SK-N-MC (cell line): Measurements from ENCODE around the gene ST6GALNAC5.

ENCODE experiments used
- DNase-seq: peaks from one replicate; pipeline ENCODE4 v3.0.0-alpha.2; 2011; ENCODE audit warnings: low read depth, low spot score
- H3K27ac ChIP-seq: fragments of 200-600 bp; sonication (generic); 2 replicates; pipeline ENCODE4 v1.5.1; 2016; ENCODE audit warnings: mixed run types
- H3K36me3 ChIP-seq: fragments of 200-600 bp; sonication (generic); 2 replicates; pipeline ENCODE4 v1.6.1; 2017; ENCODE audit warnings: antibody characterized with exemption, low read length, mixed read lengths; ENCODE audit not compliant: insufficient read depth
- H3K4me3 ChIP-seq: fragments of 200-600 bp; sonication (generic); 2 replicates; pipeline ENCODE4 v1.5.1; 2016
- H3K9ac ChIP-seq: fragments of 200-600 bp; sonication (generic); 2 replicates; pipeline ENCODE4 v1.8.0; 2017; ENCODE audit warnings: mixed run types, mixed read lengths; ENCODE audit not compliant: insufficient read length
- H3K9me3 ChIP-seq: fragments of 200-600 bp; sonication (generic); 2 replicates; pipeline ENCODE4 v1.6.1; 2017; ENCODE audit warnings: low read depth, mild to moderate bottlenecking, antibody characterized with exemption, low read length, moderate library complexity, mixed read lengths
- EZH2 ChIP-seq: fragments of 200-600 bp; sonication (generic); IDR thresholded peaks from one replicate; pipeline ENCODE4 v1.6.1; 2017; ENCODE audit warnings: antibody characterized with exemption
- FOXP2 ChIP-seq: optimal IDR thresholded peaks from 2 replicates; pipeline ENCODE3; 2011; ENCODE audit warnings: mild to moderate bottlenecking, moderate library complexity; ENCODE audit not compliant: insufficient read depth; ENCODE audit errors: extremely low read length, control extremely low read depth
- POLR2AphosphoS5 ChIP-seq: IDR thresholded peaks from 2 replicates; pipeline ENCODE4 v1.6.1; 2012; ENCODE audit warnings: mild to moderate bottlenecking, low read depth, low read length, borderline replicate concordance

ST6GALNAC5 gene

DNA sequence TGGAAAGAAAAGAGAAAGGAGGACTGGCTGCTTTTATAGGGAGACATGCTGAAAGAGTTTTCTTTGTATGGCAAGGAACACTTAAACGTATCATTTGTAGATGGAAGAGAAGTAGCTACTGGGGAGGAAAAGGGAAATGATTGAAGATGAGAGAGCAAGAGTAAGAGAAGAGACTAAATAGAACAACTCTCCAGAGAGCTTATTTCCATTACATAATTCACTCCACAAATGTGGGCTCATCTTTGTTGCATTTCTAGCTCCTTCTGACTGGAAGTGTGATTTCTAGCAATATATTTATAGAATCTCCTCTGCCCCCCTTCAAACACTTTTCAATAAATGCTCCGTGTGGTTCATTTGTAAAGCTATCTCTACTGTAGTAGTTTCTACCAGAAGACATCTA is 71.0 kb downstream of the ST6GALNAC5 start:
- Histone ChIP-seq H3K9ac (no peak overlapping the region), H3K36me3 (no peaks in the 10 kb centered on the region), H3K9me3 (no peaks in the 10 kb centered on the region), H3K4me3 (no peak overlapping the region), H3K27ac (no peak overlapping the region)
- TF ChIP-seq FOXP2, result no peak
- TF ChIP-seq POLR2AphosphoS5, result no peak
- TF ChIP-seq EZH2, result no peak
- DNase-seq, result no peak

DNA sequence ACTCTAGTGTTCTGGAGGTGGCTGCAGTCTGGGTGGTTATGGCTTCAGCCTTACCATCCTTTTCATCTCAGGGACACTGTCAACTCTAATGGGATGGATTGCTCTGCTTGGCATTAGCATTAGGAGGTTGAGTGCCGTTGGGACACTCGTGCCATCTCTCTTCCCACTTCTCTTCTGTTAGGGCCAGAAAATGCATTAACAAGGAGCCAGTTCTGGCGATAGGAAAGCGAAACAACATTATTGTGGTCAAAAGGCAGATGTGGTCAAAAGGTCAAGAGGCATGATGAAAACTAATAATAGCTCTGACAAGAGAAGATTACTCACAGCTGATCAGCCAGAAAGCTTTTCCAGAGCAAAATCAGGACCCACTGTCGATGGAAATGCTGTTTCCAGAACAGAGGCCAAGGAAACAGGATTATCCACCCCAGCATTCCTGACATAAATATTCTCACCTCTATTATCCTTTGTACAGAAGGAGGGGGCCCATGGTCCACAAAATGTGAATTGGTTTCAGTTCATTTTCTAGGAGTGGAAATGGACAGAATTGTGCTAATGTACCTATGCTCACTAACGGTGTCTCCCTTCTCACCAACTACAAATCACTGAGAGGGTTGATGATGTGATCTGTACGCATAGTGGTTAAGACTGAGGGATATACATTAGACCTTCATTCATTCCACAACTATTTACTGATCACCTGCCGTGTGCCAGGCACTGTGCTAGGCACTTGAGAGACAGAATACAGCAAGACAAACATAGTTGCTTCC is 72.0 kb downstream of the ST6GALNAC5 start:
- no peak overlapping the region for H3K4me3 ChIP-seq
- no peak for DNase-seq

DNA sequence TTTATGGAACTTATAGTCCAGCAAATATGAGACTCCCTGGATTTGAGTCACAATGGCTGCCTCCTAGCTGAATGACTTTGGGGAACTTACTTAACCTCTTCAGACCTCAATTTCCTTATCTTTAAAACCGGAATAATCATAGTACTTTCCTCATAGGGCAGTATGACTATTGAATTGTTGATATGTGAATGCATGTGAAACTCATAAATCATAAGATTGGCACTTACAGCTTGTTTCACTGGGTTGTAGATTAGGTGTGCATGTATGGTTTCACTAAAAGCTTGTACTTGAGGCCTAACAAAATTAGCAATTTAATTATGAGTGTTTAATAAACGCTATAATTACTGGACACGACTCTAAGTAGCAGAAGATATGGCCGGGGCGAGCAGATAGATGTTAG is 72.5 kb downstream of the ST6GALNAC5 start:
- no peak overlapping the region for H3K9ac ChIP-seq
- H3K27ac ChIP-seq, result no peak overlapping the region
- no peaks in the 10 kb centered on the region for H3K36me3 ChIP-seq
- DNase-seq, result no peak
- no peak overlapping the region for H3K4me3 ChIP-seq
- no peak for TF ChIP-seq POLR2AphosphoS5
- TF ChIP-seq FOXP2, result no peak
- no peak for TF ChIP-seq EZH2
- H3K9me3 ChIP-seq, result no peaks in the 10 kb centered on the region

More for the DNA sequence above, 72.0 kb downstream of the ST6GALNAC5 start:
- no peak for TF ChIP-seq POLR2AphosphoS5
- no peak for TF ChIP-seq EZH2
- no peak for TF ChIP-seq FOXP2
- Histone ChIP-seq H3K27ac (no peak overlapping the region), H3K36me3 (no peaks in the 10 kb centered on the region), H3K9ac (no peak overlapping the region), H3K9me3 (no peaks in the 10 kb centered on the region)

DNA sequence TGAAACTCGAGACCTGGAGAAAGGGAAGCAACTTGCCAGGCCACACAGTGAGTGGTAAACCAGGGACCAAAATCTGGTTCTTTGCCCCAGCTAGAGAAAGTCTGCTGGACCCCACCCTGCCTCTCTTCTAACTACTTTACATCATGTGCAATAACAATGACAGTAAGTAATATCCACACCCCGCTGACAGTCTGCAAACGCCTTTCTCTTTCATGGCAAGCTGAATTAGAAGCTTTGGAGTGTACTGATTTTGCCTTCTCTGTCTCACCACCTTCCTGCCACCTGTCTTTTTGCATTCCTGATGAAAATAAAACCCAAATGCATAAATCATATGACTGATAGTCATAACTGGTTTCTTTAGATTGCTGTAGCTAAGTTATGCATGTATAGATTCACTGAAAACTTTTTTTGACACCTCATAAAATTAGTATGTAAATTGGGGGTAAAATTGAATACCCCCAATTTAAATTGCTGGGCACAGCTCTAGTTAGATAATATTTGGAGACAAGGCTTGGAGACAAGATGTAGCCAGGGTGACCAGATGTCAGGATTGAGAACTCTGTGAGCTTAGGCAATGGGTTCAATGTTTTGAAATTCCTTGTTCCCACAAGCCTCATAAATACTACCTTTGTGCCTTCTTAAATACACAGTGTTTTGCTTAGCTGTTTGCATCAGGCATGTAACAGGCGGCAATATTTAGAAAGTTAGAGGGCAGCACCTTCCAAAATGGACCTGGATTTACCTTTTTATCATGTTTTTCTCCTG is 73.5 kb downstream of the ST6GALNAC5 start:
- H3K9ac ChIP-seq, result no peak overlapping the region
- H3K9me3 ChIP-seq, result no peaks in the 10 kb centered on the region
- no peaks in the 10 kb centered on the region for H3K36me3 ChIP-seq
- TF ChIP-seq POLR2AphosphoS5, result no peak
- no peak for TF ChIP-seq EZH2
- TF ChIP-seq FOXP2, result no peak
- H3K27ac ChIP-seq, result no peak overlapping the region
- DNase-seq, result no peak
- no peak overlapping the region for H3K4me3 ChIP-seq

DNA sequence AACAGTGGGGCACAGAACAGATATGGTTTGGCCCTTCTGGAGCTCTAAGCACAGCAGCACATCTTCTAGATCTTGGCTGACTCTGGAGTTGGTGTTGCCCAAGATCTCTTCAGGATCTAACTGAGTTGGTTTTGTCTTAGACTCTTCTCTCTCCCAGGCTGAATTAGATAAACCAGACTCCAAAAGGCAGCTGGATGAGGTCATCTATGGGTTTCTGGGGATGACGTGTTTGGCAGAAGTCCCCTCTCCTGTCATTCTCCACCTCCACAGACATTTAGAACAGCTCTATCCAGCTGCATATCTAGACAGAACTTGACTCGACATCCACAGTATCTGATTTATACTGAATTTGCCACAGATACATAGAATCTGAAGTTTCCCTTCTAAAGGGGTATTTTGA is 75.3 kb downstream of the ST6GALNAC5 start:
- Histone ChIP-seq H3K36me3 (no peaks in the 10 kb centered on the region), H3K9ac (no peak overlapping the region), H3K4me3 (no peak overlapping the region), H3K9me3 (no peaks in the 10 kb centered on the region), H3K27ac (no peak overlapping the region)
- DNase-seq, result no peak
- TF ChIP-seq POLR2AphosphoS5 (no peak), EZH2 (no peak), FOXP2 (no peak)

DNA sequence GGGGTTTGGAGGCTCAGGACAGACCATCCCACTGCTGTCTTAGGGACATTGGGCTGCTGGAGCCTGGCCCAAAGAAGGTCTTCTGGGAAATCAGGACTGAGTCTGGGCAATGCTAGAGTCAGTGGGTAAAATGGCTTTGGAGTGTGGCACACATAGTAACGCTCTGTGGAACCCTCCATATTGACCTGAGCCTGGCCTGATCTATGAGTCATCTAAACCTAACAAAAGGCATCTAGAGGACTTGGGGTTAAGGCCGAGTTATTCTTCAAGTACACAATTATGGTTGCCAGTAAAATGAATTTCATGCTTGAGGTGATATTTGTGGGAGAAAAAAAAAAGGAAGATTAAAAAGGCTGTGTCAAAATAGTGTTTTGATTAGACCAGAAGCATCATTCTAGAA is 77.7 kb downstream of the ST6GALNAC5 start:
- Histone ChIP-seq H3K36me3 (no peaks in the 10 kb centered on the region), H3K9ac (no peak overlapping the region), H3K27ac (no peak overlapping the region), H3K4me3 (no peak overlapping the region), H3K9me3 (no peaks in the 10 kb centered on the region)
- no peak for DNase-seq
- TF ChIP-seq EZH2 (no peak), POLR2AphosphoS5 (no peak), FOXP2 (no peak)

DNA sequence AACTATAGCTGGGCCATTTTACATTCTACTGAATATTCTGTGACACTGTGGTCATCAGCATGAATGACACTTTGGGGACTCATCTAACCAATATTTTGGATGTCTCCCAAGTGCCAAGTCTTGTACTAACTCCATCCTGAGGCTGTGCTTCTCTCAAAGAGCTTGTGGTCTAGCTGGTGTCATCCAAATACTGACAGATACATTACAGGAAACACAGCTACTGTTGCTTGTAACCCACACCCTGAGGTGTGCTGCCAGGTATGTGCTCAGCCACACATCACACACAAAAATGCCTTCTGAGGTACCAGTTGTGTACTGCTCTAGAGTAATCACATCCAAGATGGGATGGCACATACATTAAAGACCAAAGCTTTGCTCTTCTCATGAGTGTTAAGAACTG is 81.6 kb downstream of the ST6GALNAC5 start:
- TF ChIP-seq FOXP2 (no peak), EZH2 (no peak), POLR2AphosphoS5 (no peak)
- Histone ChIP-seq H3K9ac (no peak overlapping the region), H3K27ac (no peak overlapping the region), H3K9me3 (no peaks in the 10 kb centered on the region), H3K36me3 (no peaks in the 10 kb centered on the region), H3K4me3 (no peak overlapping the region)
- DNase-seq, result no peak

DNA sequence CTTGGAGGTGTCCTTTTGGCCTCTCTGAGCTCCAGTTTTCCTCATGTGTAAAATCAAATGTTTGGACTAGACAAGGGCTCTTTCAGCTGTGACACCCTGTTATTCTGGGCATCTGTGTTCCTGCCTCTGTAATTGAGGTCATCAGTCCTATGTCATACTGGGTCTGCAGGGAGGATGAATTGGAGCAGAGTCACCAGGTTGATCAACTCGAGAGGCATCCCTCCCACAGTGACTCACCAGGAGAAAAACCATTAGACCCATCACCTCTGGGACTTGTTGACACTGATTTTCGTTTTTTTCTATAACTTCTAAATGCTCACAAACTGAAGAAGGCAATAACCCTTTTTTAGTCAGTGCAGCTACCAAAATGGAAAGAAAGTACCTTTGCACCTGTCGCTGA is 82.2 kb downstream of the ST6GALNAC5 start:
- Histone ChIP-seq H3K27ac (no peak overlapping the region), H3K36me3 (no peaks in the 10 kb centered on the region), H3K4me3 (no peak overlapping the region), H3K9ac (no peak overlapping the region), H3K9me3 (no peaks in the 10 kb centered on the region)
- DNase-seq, result no peak
- TF ChIP-seq EZH2 (no peak), POLR2AphosphoS5 (no peak), FOXP2 (no peak)
